Smooth muscle cell (in vitro differentiated cells): ENCODE results near the gene NOC3L. TPM values are rescaled to one million over a fixed set of nuclear protein-coding genes. Genes with fewer than 3 reads are reported as not detected.

Experiments
- DNase-seq: peaks from one replicate; lab custom pipeline; 2025; ENCODE audit not compliant: unreplicated experiment; lab: John Stamatoyannopoulos, UW
- H2AFZ ChIP-seq: fragments of 200-600 bp; sonication (generic); 2 replicates; pipeline ENCODE4 v1.6.0; 2016; ENCODE audit warnings: antibody characterized with exemption, low read depth, mild to moderate bottlenecking
- H3F3A ChIP-seq: fragments of 200-600 bp; sonication (generic); 2 replicates; pipeline ENCODE4 v1.6.0; 2017; ENCODE audit warnings: antibody characterized with exemption, low read depth
- H3K27ac ChIP-seq: fragments of 200-600 bp; sonication (generic); 2 replicates; pipeline ENCODE4 v1.5.1; 2016; ENCODE audit warnings: low read depth, mild to moderate bottlenecking
- H3K27me3 ChIP-seq: fragments of 200-600 bp; sonication (generic); 2 replicates; pipeline ENCODE4 v1.6.1; 2016; ENCODE audit warnings: low read depth, mild to moderate bottlenecking
- H3K36me3 ChIP-seq: fragments of 200-600 bp; sonication (generic); 2 replicates; pipeline ENCODE4 v1.5.1; 2016; ENCODE audit warnings: low read depth
- H3K4me1 ChIP-seq: fragments of 200-600 bp; sonication (generic); 2 replicates; pipeline ENCODE4 v1.5.1; 2016; ENCODE audit warnings: low read depth
- H3K4me2 ChIP-seq: fragments of 200-600 bp; sonication (generic); 2 replicates; pipeline ENCODE4 v1.6.0; 2016; ENCODE audit warnings: mild to moderate bottlenecking
- H3K4me3 ChIP-seq: fragments of 200-600 bp; sonication (generic); 2 replicates; pipeline ENCODE4 v1.5.1; 2016; ENCODE audit warnings: mild to moderate bottlenecking
- H3K79me2 ChIP-seq: fragments of 200-600 bp; sonication (generic); 2 replicates; pipeline ENCODE4 v1.6.0; 2016; ENCODE audit warnings: low read depth, mild to moderate bottlenecking
- H3K9ac ChIP-seq: fragments of 200-600 bp; sonication (generic); 2 replicates; pipeline ENCODE4 v1.6.0; 2016; ENCODE audit warnings: low read depth
- H3K9me3 ChIP-seq: fragments of 200-600 bp; sonication (generic); replicated peaks from 2 replicates; pipeline ENCODE4 v1.5.1; 2016; ENCODE audit warnings: low read depth
- H4K20me1 ChIP-seq: fragments of 200-600 bp; sonication (generic); 2 replicates; pipeline ENCODE4 v1.6.0; 2016; ENCODE audit warnings: low read depth
- CTCF ChIP-seq: fragments of 200-600 bp; sonication (generic); IDR thresholded peaks from 2 replicates; pipeline ENCODE4 v1.5.1; 2017; ENCODE audit warnings: borderline replicate concordance, mild to moderate bottlenecking, antibody characterized with exemption; ENCODE audit not compliant: insufficient read depth, poor library complexity, severe bottlenecking
- WGBS: methylation state at CpG from one replicate; pipeline ENCODE4 v1.1.7; 2016; ENCODE audit warnings: low lambda C conversion rate; 5-methylcytosine and 5-hydroxymethylcytosine counted together
- polyA plus RNA-seq: library from polyadenylated mRNA; unstranded; fragments of >200 nt; fragmentation: Nextera tagmentation; extraction: Ambion mirVana; gene quantifications from 2 replicates; pipeline ENCODE4 v1.2.1, GENCODE V29; 2016
- total RNA-seq: library from RNA; depleted of rRNA; stranded (reverse); fragments of >200 nt; gene quantifications from 2 replicates; pipeline ENCODE4 v1.2.3, GENCODE V29; 2014

The NOC3L gene
- total and polyA plus RNA-seq, 2 experiments from 2014 or later, result 8.8 to 27.3 TPM

- H3K4me2 ChIP-seq, result no peak overlapping the region
- no peaks in the 10 kb centered on the region for H3K27me3 ChIP-seq
- H3K79me2 ChIP-seq, result no peaks in the 10 kb centered on the region
- DNase-seq, result no peak
- H3K9ac ChIP-seq, result no peak overlapping the region
- H3K4me1 ChIP-seq, result no peaks in the 10 kb centered on the region
- H3K4me3 ChIP-seq, result no peak overlapping the region
- 85% methylated on average over 2 of the region's 2 CpGs for WGBS
- H3K27ac ChIP-seq, result no peak overlapping the region
- H3K36me3 ChIP-seq, result no peaks in the 10 kb centered on the region
- no peaks in the 10 kb centered on the region for H3F3A ChIP-seq
- no peak overlapping the region for H2AFZ ChIP-seq
- TF ChIP-seq CTCF, result no peak
- H3K9me3 ChIP-seq, result no peaks in the 10 kb centered on the region
- H4K20me1 ChIP-seq, result no peaks in the 10 kb centered on the region
These were observed 20.8 kb upstream of the NOC3L start for GRCh38 chr10:94383530-94383929.

GRCh38 chr10:94376865-94377264 is 14.1 kb upstream of the NOC3L start:
- no peaks in the 10 kb centered on the region for H3K79me2 ChIP-seq
- H3K9ac ChIP-seq, result no peak overlapping the region
- 82% methylated on average over 2 of the region's 2 CpGs for WGBS
- peaks cover 11% of the 10 kb centered on the region for H3K27me3 ChIP-seq
- DNase-seq, result no peak
- no peaks in the 10 kb centered on the region for H3K36me3 ChIP-seq
- no peaks in the 10 kb centered on the region for H3K4me1 ChIP-seq
- no peaks in the 10 kb centered on the region for H4K20me1 ChIP-seq
- H2AFZ ChIP-seq, result no peak overlapping the region
- no peak overlapping the region for H3K4me2 ChIP-seq
- no peak overlapping the region for H3K4me3 ChIP-seq
- no peak overlapping the region for H3K27ac ChIP-seq
- H3K9me3 ChIP-seq, result no peaks in the 10 kb centered on the region
- no peak for TF ChIP-seq CTCF
- no peaks in the 10 kb centered on the region for H3F3A ChIP-seq

GRCh38 chr10:94375374-94375773 is 12.6 kb upstream of the NOC3L start:
- Histone ChIP-seq H3K9me3 (no peaks in the 10 kb centered on the region), H2AFZ (no peak overlapping the region), H4K20me1 (no peaks in the 10 kb centered on the region), H3K27ac (no peak overlapping the region), H3K27me3 (peaks cover 11% of the 10 kb centered on the region), H3F3A (no peaks in the 10 kb centered on the region), H3K9ac (no peak overlapping the region), H3K4me3 (no peak overlapping the region), H3K4me1 (no peaks in the 10 kb centered on the region), H3K4me2 (no peak overlapping the region), H3K79me2 (no peaks in the 10 kb centered on the region), H3K36me3 (no peaks in the 10 kb centered on the region)
- no peak for TF ChIP-seq CTCF
- WGBS, result 96% methylated on average over 1 of the region's 1 CpG
- DNase-seq, result no peak

- Histone ChIP-seq H2AFZ (no peak overlapping the region), H3F3A (no peaks in the 10 kb centered on the region), H4K20me1 (no peaks in the 10 kb centered on the region), H3K27ac (no peak overlapping the region), H3K4me2 (no peak overlapping the region), H3K27me3 (peaks cover 8% of the 10 kb centered on the region), H3K36me3 (no peaks in the 10 kb centered on the region), H3K9me3 (no peaks in the 10 kb centered on the region), H3K4me3 (no peak overlapping the region), H3K4me1 (no peaks in the 10 kb centered on the region), H3K79me2 (no peaks in the 10 kb centered on the region), H3K9ac (no peak overlapping the region)
- no peak for TF ChIP-seq CTCF
- no peak for DNase-seq
- WGBS, result 84% methylated on average over 2 of the region's 2 CpGs
These were observed 7.8 kb upstream of the NOC3L start for GRCh38 chr10:94370501-94370900.
